ENCODE measurements around the gene B4GALT6. TPM values are rescaled to one million over a fixed set of nuclear protein-coding genes. Genes with fewer than 3 reads are reported as not detected.

The B4GALT6 gene
- total RNA-seq, 1 donor from 2014 or later = 28.7 TPM

GRCh38 chr18:31645411-31645810 is 39.0 kb downstream of the B4GALT6 start:
- H3K36me3 ChIP-seq (ENCODE audit: control insufficient read depth, insufficient read depth, low read length) = no peaks in the 10 kb centered on the region
- TF ChIP-seq CTCF (IDR thresholded peaks at IDR 0.05; ENCODE audit: insufficient read depth, low read length, poor library complexity, severe bottlenecking) = no peak
- DNase-seq (ENCODE audit: low read depth) = no peak
- no peak overlapping the region for H3K4me3 ChIP-seq (ENCODE audit: low read depth, low read length)
- H3K27me3 ChIP-seq (ENCODE audit: control insufficient read depth, insufficient read depth, low read length) = no peaks in the 10 kb centered on the region

- Histone ChIP-seq H3K4me3 (ENCODE audit: low read depth, low read length) (no peak overlapping the region), H3K36me3 (ENCODE audit: control insufficient read depth, insufficient read depth, low read length) (no peaks in the 10 kb centered on the region), H3K27me3 (ENCODE audit: control insufficient read depth, insufficient read depth, low read length) (no peaks in the 10 kb centered on the region)
- TF ChIP-seq CTCF (IDR thresholded peaks at IDR 0.05; ENCODE audit: insufficient read depth, low read length, poor library complexity, severe bottlenecking) = no peak
- no peak for DNase-seq (ENCODE audit: low read depth)
Observed at GRCh38 chr18:31643003-31643402, 41.4 kb downstream of the B4GALT6 start.

- no peaks in the 10 kb centered on the region for H3K36me3 ChIP-seq (ENCODE audit: control insufficient read depth, insufficient read depth, low read length)
- no peak for DNase-seq (ENCODE audit: low read depth)
- H3K27me3 ChIP-seq (ENCODE audit: control insufficient read depth, insufficient read depth, low read length) = no peaks in the 10 kb centered on the region
- no peak for TF ChIP-seq CTCF (IDR thresholded peaks at IDR 0.05; ENCODE audit: insufficient read depth, low read length, poor library complexity, severe bottlenecking)
- no peak overlapping the region for H3K4me3 ChIP-seq (ENCODE audit: low read depth, low read length)
Observed at GRCh38 chr18:31637445-31637844, 46.9 kb downstream of the B4GALT6 start.

- TF ChIP-seq CTCF (IDR thresholded peaks at IDR 0.05; ENCODE audit: insufficient read depth, low read length, poor library complexity, severe bottlenecking) = no peak
- no peak overlapping the region for H3K4me3 ChIP-seq (ENCODE audit: low read depth, low read length)
- no peaks in the 10 kb centered on the region for H3K36me3 ChIP-seq (ENCODE audit: control insufficient read depth, insufficient read depth, low read length)
- no peaks in the 10 kb centered on the region for H3K27me3 ChIP-seq (ENCODE audit: control insufficient read depth, insufficient read depth, low read length)
- no peak for DNase-seq (ENCODE audit: low read depth)
Observed at GRCh38 chr18:31636387-31636786, 48.0 kb downstream of the B4GALT6 start.

- TF ChIP-seq CTCF (IDR thresholded peaks at IDR 0.05; ENCODE audit: insufficient read depth, low read length, poor library complexity, severe bottlenecking) = no peak
- Histone ChIP-seq H3K36me3 (ENCODE audit: control insufficient read depth, insufficient read depth, low read length) (no peaks in the 10 kb centered on the region), H3K4me3 (ENCODE audit: low read depth, low read length) (no peak overlapping the region), H3K27me3 (ENCODE audit: control insufficient read depth, insufficient read depth, low read length) (no peaks in the 10 kb centered on the region)
- DNase-seq (ENCODE audit: low read depth) = no peak
Observed at GRCh38 chr18:31634331-31634713, 50.1 kb downstream of the B4GALT6 start.

Data from kidney epithelial cell (primary cell).